GM12891 (cell line): ENCODE results near the gene SCYGR4.

Source experiments
- POLR2A ChIP-seq: IDR thresholded peaks from 2 replicates; pipeline ENCODE4 v1.6.1; 2011; ENCODE audit warnings: low read depth, low read length, control low read depth
- POLR2AphosphoS5 ChIP-seq: IDR thresholded peaks from 2 replicates; pipeline ENCODE4 v1.6.1; 2011; ENCODE audit warnings: low read depth, low read length, control low read depth
- SPI1 ChIP-seq: IDR thresholded peaks from 2 replicates; pipeline ENCODE4 v1.6.1; 2011; ENCODE audit warnings: low read depth, low read length, control low read depth

DNA sequence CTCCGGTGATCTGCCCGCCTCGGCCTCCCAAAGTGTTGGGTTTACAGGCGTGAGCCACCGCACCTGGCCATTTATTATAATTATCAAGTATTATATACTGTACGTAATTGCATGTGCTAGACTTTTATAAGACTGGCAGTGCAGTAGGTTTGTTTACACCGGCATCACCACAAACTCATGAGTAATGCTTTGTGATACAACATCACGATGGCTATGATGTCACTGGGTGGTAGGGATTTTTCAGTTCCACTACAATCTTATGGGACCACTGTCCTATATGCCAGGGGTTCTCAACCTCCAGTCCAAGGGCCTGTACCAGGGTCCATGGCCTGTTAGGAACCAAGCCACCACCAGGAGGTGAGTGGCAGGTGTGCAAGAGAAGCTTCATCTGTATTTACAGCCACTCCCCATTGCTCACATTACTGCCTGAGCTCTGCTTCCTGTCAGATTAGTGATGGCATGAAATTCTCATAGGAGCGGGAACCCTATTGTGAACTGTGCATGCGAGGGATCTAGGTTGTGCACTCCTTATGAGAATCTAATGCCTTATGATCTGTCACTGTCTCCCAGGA lies 9.4 kb downstream of the SCYGR4 start:
- TF ChIP-seq POLR2A (no peak), SPI1 (no peak), POLR2AphosphoS5 (no peak)
